Midbrain (tissue), 1 donor: Measurements from ENCODE around the gene MICOS13.
"Not testable (repeated sequence)": the region's sequence is repeated elsewhere in the genome, so short reads cannot be mapped to it uniquely, and the experiment has no call there.

Experiments
- DNase-seq: peaks from one replicate; lab custom pipeline; 2025; lab: John Stamatoyannopoulos, UW

MICOS13 gene, protein sequence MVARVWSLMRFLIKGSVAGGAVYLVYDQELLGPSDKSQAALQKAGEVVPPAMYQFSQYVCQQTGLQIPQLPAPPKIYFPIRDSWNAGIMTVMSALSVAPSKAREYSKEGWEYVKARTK

DNA sequence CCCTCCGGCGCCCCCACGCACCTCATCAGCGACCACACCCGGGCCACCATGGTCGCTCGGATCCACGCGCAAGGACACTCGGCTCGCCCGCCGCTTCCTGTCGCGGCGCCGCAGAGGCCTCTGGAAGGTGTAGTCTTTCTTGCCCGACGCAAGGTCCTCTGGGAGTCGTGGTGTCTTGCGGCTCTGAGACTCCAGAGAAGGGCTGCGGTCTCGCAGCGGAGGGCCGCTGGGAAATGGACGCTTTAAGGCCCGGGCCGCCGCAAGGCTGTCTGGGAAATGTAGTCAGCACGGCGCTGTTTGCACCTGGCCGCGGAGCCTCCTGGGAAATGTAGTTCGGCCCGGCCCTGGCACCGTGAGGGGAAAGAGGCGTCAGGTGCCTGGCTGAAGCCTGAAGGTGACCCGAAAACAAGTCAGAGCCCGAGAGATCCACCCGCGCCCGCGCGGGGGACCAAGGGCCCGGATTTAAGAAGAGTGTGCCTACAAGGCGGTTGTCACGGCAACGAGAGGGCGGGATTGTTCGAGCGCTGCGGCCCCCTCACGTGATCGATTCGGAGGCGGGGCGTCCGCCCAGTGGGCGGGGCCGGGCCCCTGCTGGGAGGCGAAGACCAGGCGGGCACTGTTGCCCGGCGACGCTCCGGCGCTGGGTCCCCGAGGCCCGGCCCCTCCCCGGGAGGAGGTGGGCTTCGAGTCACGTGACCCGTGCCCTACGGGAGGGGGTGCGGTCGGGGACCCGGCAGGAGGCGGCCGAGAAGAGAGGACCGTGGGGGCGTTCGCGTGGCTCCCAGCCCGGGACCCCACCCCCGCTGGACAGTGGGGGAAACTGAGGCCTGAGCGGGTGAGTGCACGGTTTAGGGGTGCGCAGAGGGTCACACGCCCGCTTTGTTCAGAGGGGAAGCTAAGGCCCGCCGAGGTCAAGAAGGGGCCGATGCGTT, at the start of gene MICOS13, which contains the start of gene HSD11B1L:
Gene MICOS13 (minus strand): TSS at position 80 of the 932 bp plus-strand sequence. CDS start 30 bp downstream, at position 50.
Gene HSD11B1L (plus strand): TSS at position 591 of the 932 bp plus-strand sequence. CDS start 3,806 bp downstream, outside the sequence.
- peak; percentile 99 for DNase-seq

DNA sequence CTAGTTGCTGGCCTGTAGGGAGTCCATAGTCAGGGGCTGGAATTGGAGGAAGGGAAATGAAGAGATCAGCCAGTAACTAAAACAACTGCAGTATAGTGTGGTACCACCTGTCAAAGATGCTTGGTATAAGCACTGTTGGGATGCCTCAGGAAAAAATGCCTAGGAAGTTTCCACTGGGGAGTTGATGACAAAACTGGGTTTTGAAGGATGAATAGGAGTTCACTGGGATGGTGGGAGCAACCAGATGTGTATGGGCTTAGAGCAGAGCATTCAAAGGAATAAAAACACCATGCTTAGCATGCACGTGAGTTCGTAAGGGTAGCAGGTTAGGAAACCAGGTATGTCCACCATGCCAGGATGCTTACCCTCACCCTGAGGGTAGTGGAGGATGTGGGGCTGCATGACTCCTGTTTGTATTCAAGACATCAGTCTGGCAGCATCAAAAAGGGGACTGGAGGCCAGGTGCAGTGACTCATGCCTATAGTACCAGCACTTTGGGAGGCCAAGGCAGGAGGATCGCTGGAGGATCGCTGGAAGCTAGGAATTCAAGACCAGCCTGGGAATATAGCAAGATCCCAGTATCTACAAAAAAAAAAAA, 47.2 kb upstream of the MICOS13 start:
- no peak for DNase-seq

DNA sequence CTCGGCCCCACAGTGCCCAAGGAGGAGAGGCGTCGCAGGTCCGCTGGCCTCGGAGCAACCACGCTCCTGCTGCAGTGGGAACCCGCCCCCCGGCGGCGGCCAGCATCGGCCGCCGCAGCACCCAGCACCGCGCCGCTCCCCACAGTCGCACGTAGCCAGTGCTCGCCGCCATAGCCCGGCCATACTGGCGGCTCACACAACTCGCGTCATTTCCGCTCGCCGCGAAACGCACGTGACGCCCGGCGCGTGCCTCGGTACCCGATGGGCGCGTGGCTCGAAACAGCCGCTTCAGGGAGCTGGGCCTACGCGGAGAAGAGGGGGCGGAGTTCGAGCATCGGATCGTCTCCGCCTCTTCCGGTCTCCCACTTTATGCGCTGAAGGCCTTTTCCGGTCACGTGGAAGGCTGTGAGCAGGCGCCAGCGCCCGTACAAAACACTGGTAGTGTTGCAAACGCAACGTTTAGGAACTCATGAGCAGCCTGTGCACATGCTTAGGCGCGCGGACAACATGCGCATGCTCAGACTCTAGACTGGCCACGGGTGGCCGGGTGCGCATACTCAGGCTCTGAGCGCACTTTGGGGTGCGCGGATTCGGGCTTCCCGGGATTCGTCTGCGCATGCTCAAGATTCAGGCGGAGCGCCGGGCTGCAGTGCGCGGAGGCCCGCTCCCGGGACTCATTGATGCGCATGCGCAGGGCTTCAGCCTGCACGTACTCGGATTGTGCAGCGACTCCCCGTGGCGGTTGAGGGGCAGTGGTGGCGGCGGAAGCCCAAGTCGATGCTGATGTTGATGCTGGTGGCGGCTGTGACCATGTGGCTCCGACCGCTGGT, 39.9 kb upstream of the MICOS13 start, which contains the start of the genes CATSPERD and LONP1:
Gene CATSPERD (plus strand): TSS at position 677 of the 830 bp plus-strand sequence. CDS start 101 bp downstream, at position 778.
Gene LONP1 (minus strand): TSS at position 186 of the 830 bp plus-strand sequence. CDS start 14 bp downstream, at position 172.
- DNase-seq: peak; percentile 98

DNA sequence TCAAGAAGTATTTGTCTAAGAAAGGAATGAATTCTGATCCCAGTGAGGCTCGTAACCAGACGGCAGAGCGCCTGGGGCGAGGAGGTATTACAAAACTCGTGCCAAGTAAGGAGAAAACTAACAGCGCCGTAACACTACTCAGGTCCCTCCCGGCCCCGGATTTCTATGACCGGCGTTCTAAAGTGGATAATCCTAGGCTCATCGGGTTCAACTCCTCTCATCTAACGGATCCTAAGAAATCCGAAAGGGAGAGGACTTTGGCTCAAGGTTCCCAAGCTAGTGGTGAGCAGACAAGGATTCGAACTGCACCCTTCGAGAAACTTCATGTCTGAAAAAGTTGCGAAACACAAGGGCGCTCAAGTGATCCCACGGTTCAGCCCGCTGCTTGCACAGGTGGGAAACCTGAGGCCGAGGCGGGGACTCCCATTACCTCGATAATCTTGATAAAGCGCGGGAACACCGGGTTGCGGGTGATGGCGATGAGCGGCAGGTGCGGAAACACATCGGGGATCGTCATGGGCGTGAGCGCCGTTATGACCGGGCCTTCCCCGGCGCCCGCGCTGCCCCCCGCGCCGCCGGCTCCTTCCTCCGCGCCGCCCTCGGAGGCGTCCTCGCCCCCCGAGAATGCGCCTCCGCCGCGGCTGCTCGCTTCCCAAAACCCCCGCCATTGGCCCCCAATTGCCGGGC, 39.1 kb upstream of the MICOS13 start:
- DNase-seq: no peak

DNA sequence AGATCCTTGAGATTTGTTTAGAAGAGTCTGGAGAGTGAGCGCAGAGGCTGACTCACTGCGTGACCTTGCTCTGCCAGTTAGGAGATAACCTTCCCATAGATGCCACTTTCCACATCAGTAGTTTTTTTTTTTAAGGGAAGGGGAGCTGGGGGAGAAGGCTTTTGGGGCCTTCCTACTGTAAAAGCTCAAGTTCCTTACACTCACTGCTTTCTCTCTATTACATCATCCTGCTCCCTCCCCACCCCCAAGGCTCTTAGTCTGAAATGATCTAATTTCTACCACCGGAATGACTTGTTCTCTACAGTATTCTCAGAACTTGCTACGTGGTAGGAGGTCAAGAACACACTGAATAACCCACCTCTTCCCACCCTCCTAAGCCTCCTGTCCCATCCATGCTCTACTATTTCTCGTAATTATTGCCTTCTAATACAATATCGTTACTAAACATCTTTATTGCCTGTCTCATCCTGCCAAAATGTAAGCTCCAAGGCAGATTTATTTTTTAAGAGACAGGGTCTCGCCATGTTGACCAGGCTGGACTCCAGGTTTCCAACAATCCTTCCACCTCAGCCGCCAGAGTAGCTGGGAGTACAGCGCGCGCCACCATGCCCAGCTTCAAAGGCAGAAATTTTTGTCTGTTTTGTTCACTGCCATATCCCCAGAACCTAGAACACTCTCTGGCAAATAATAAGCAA, 38.4 kb upstream of the MICOS13 start:
- no peak for DNase-seq

DNA sequence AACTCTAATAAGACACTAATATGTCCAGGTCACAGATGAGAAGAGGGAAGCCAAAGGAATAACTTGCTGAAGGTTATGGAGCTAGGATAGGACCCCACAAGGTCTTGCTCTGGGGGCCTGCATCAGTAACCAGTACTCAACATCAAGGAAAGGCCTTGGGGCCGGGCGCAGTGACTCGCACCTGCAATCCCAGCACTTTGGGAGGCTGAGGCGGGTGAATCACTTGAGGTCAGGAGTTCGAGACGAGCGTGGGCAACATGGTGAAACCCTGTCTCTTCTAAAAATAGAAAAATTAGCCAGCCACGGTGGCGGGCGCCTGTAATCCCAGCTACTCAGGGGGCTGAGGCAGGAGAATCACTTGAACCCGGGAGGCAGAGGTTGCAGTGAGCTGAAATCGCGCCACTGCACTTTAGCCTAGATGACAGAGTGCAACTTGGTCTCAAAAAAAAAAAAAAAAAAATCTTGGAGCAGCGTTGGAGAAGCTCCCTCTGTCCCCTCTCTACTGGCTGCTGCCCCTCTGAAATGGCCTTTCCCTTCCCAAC, 37.8 kb upstream of the MICOS13 start:
- DNase-seq: no peak

DNA sequence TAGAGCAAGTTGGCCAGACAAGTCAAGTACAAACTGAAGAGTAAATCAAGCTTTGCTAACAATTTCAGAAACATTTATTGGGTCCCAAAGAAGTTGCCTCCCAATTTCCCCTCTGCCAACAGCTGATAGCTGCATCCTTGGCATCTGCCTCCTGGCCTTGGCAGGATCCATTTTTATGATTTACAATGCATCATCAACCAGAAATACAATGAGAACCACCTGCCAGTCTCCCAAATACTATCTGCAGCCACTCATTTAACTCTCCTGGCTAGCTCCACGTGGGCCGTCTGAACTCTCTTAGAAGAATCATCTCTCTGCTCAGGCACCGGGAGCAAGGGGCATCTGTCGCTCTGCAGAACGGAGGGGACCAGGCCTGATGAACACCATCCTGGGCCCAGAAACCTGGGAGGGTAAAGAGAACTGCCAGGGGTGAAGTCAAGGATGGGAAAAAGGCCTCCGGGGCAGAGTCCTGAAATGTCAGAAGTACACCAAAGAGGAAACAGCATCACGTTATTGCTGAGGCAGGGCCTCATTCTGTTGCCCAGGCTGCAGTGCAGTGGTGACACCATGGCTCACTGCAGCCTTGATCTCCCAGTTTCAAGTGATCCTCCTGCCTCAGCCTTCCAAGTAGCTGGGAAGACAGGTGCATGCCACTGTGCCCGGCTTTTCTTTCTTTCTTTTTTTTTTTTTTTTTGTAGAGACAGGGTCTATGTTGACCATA, 37.1 kb upstream of the MICOS13 start:
- no peak for DNase-seq

DNA sequence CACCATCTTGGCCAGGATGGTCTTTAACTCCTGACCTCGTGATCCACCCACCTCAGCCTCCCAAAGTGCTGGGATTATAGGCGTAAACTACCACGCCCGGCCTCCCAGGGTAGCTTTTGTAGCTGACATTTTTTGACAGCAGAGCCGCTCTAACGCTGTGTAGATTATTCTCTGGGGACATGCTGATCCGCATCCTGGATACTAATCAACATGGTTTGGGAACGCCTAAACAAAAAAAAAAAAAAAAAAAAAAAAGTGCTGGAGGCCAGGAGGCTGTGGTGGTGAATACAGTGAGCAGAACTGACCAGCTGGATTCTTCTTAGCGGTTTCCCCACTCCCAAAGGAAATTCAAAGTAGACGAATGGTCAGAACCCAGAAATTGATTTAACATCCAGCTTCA, 34.5 kb upstream of the MICOS13 start:
- DNase-seq: no peak

DNA sequence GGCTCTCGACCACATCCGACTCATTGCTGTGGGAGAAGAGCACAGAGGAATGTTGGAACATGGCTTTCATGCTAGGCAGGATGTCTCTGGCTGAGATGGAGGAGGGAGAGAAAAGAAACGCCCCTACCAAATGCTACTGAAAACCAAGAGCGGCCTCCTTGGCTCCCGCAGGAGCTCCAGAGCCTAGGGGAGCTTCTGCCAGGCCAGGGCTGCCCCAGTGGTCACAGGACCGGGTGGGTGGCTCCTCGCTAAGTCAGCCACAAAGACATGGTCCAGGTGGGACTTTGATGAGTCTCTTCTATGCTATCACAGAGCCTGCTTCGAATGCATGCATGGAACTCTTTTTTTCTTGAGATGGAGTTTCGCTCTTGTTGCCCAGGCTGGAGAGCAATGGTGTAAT, 32.9 kb upstream of the MICOS13 start:
- DNase-seq: no peak

DNA sequence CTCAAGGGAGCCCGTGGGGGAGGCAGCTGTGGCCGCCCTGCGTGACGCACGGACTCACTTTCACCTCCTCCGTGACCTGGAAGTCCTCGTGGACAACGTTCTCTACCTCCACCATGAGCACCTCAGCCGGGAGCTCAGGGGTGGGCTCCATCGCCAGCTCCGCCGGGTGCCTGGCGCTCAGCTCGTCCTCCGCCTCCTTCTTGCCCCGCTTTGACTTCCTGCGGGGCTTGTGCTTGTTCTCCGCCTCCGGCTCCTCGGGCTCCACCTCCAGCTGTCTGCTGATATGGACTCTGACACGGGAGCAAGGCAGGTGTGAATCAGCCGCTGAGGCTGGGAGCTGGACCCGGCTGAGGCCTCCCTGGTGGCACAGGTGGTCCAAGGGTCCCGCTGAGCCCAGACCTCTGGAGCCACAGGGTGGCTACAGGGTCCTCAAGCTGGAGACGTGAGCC, 31.4 kb upstream of the MICOS13 start:
- DNase-seq: no peak

DNA sequence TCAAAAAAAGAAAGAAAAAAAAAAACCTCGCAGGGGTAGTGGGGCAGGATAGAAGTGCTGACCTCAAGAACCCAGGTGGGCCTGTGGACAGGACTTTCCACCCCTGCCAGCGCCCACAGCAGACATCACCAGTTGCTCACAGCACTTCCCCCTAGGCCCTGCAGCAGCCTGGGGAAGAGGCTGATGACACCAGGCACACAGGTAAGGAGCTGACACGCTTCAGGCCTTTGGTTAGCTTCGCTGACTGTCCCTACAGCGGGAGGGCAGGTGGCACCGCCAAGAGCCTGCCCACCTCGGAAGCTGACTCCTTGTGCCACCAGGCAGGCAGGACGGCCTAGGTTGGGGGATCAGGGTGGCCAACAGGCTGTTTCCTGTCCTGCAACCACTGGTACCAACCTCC, 30.7 kb upstream of the MICOS13 start:
- DNase-seq: no peak

DNA sequence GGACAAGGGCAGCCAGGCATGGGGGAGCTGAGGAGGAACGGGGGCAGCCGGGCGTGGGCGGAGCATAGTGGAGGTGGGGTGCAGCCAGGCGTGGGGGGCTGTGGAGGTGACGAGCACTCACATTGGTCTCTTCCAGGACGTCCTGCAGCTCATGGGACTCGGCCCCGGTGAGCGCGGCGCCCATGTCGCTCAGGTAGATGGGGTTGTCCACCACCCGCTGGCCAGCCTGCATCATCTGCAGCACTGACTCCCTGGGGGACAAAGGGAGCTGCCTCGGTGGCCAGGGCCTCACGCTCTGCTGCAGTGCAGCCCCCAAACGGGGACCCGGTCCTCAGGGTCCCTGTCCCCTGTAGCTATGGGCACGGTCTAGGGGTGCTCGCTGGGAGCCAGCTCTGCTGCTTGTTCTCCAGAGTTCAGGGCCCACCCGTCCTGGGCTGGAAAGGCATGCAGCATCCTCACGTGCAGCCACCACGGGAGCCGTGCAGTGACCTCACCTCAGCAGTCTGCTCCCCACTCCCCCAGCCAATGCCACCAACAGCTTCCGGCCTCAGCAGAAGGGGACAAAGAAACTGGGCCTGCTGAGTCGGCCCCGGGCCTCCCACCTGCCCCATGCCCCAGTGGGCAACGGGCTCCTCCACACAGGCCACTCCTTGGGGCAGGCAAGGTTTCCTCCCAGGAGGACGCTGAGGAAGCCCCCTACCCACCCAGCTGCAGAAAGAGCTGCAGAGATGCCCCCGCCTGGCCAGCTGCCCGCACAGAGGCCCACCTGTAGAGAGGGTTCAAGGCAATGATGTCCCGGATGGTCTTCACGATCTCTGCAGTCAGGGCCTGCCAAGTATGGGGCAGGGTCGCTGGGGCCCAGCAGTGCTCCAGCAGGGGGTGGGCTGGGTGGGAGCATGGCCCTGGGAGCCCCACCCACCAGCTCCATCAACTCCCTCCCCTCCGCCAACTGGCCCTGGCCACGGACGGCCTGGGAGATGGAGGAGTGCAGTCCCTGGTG, 27.6 kb upstream of the MICOS13 start:
- no peak for DNase-seq

DNA sequence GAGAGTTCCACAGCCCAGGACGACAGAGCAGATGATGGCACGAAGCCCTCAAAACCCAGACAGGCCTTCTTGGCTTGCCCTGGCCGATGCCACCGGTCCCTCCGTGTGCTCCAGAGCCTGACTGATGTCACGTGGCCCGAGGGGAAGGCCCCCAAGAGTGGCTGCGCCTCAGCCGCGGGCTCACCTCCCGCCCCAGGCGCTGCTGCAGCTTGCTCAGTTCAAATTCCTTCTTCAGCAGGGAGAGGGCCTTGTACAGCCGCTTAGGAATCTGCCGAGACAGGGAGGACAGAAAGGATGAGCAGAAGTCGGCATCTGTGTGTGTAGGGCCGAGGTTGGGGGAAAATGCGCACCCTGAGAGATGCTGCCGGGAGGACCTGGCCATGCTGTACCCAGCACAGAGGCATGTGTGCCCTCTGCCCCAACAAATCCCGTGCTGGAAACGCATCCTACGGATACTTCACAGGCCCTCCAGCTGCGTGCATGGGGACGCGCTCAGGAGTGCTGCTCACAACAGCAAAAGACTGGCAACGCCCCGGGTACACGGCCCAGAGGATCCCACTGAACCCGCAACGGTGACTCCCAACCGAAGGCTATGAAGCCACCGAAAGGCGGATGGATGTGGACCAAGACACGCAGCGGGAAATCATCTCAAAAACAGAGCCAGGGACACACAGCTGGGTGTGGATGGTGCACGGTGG, 26.7 kb upstream of the MICOS13 start:
- DNase-seq: no peak

DNA sequence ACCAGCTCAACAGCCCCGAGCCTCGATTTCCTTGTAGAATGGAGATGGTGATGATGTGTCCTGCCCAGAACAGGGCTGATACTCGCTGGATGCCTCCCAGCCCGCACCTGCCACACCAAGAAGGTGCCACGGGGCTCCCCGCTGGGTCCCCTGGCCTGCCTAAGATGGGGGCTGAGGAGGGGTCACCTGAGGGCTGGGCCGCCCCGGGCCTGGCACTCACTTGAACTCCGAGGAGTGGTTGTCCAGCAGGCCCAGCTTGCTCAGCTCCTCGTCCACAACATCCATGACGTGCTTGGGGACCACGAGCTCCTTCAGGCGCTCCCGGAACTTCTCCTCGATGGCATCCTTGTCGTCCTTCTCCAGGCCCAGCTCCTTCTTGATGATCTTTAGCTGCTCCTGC, 25.2 kb upstream of the MICOS13 start:
- no peak for DNase-seq

DNA sequence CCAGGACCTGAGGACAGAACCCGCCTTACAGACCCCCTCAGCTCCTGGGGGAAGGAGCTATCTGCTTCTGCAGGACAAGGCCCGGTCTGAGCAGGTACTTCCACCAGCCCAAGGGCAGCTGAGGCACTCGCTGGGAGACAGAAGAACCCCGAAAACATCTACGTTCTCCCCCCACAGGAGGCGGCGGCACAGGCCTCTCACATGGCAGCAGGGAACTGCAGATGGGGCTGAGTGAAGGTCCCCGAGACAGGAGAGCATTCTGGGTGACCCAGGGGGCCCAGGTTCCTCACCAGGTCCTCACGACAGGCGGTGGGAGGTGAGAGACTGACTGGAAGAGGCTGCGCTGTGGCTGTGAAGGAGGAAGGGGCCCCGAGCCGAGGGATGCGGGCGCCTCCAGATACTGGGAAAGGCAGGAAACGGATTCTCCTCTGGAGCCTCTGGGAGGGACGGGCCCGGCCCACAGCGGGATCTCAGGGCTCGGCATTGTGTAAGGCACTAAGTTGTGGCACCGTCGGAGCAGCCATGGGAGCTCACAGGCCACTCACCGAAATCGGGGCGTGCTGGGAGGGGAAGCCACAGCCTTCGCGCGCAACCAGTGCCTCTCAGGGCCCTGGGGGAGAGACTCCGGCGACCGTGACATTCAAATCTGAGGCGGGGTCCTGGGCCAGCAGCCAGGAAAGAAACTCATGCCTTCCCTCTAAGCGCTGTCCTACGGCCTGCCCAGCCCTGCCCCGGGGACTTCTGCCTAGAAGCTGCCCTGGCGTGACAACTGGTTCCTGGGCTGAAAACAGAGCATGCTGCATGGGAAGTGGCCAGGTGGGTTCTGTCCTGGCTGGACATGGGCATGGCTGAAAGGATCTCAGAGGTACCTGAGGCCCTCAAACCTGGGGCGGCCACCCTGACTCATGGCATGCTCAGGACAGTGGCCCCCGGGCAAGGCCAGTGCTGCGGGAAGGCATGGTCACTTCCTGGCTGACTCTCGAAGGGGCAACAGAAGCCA, 23.8 kb upstream of the MICOS13 start:
- no peak for DNase-seq

DNA sequence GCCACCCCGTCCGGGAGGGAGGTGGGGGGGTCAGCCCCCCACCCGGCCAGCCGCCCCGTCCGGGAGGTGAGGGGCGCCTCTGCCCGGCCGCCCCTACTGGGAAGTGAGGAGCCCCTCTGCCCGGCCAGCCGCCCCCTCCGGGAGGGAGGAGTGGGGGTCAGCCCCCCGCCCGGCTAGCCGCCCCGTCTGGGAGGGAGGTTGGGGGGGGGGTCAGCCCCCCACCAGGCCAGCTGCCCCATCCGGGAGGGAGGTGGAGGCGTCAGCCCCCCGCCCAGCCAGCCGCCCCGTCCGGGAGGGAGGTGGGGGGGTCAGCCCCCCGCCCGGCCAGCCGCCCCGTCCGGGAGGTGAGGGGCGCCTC, 21.7 kb upstream of the MICOS13 start:
- DNase-seq: not testable (repeated sequence)
